COR-L47 (cell line): ENCODE measurements around the gene PCDHA13.
"Not testable (repeated sequence)": the region's sequence is repeated elsewhere in the genome, so short reads cannot be mapped to it uniquely, and the experiment has no call there.

ENCODE experiments used
- DNase-seq: peaks from one replicate; lab custom pipeline; 2025; lab: John Stamatoyannopoulos, UW

Gene PCDHA13

GRCh38 chr5:140870221-140871201 is 11.4 kb upstream of the PCDHA13 start:
- no peak for DNase-seq

GRCh38 chr5:140875085-140876065 is 6.5 kb upstream of the PCDHA13 start, which contains the start of gene PCDHA12:
PCDHA12 (plus strand) TSS chr5:140875308; CDS start chr5:140875473, 165 bp downstream.
- no peak for DNase-seq

DNA sequence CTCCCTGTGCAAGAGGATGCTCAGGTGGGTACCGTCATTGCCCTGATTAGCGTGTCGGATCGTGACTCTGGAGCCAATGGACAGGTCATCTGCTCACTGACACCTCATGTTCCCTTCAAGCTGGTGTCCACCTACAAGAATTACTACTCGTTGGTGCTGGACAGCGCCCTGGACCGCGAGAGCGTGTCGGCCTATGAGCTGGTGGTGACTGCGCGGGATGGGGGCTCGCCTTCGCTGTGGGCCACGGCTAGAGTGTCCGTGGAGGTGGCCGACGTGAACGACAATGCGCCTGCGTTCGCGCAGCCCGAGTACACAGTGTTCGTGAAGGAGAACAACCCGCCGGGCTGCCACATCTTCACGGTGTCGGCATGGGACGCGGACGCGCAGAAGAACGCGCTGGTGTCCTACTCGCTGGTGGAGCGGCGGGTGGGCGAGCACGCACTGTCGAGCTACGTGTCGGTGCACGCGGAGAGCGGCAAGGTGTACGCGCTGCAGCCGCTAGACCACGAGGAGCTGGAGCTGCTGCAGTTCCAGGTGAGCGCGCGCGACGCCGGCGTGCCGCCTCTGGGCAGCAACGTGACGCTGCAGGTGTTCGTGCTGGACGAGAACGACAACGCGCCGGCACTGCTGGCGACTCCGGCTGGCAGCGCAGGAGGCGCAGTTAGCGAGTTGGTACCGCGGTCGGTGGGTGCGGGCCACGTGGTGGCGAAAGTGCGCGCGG is 5.2 kb upstream of the PCDHA13 start:
- DNase-seq, result not testable (repeated sequence)

GRCh38 chr5:140877262-140877581 is 4.7 kb upstream of the PCDHA13 start:
- no peak for DNase-seq

- DNase-seq, result peak; percentile 33
Observed at GRCh38 chr5:140882591-140882899, 621 bp downstream of the PCDHA13 start.

DNA sequence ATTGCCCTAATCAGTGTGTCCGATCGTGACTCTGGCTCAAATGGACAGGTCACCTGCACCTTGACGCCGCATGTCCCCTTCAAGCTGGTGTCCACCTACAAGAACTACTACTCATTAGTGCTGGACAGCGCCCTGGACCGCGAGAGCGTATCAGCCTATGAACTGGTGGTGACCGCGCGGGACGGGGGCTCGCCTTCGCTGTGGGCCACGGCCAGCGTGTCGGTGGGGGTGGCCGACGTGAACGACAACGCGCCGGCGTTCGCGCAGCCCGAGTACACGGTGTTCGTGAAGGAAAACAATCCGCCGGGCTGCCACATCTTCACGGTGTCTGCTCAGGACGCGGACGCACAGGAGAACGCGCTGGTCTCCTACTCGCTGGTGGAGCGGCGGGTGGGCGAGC is 1.4 kb downstream of the PCDHA13 start:
- no peak for DNase-seq

DNA sequence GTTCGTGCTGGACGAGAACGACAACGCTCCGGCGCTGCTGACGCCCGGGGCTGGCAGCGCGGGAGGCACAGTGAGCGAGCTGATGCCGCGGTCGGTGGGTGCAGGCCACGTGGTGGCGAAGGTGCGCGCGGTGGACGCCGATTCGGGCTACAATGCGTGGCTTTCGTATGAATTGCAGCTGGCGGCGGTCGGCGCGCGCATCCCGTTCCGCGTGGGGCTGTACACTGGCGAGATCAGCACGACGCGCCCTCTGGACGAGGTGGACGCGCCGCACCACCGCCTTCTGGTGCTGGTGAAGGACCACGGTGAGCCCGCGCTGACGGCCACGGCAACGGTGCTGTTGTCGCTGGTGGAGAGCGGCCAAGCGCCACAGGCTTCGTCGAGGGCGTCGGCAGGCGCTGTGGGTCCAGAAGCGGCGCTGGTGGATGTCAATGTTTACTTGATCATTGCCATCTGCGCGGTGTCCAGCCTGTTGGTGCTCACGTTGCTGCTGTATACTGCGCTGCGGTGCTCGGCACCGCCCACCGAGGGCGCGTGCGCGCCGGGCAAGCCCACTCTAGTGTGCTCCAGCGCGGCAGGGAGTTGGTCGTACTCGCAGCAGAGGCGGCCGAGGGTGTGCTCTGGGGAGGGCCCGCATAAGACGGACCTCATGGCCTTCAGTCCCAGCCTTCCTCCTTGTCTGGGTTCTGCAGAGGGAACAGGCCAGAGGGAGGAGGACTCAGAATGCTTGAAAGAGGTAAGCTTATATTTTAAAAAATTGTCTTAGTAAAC is 2.2 kb downstream of the PCDHA13 start:
- no peak for DNase-seq

GRCh38 chr5:140916325-140916724 is 34.4 kb downstream of the PCDHA13 start:
- no peak for DNase-seq

- no peak for DNase-seq
Observed at GRCh38 chr5:140923601-140924000, 41.7 kb downstream of the PCDHA13 start.

DNA sequence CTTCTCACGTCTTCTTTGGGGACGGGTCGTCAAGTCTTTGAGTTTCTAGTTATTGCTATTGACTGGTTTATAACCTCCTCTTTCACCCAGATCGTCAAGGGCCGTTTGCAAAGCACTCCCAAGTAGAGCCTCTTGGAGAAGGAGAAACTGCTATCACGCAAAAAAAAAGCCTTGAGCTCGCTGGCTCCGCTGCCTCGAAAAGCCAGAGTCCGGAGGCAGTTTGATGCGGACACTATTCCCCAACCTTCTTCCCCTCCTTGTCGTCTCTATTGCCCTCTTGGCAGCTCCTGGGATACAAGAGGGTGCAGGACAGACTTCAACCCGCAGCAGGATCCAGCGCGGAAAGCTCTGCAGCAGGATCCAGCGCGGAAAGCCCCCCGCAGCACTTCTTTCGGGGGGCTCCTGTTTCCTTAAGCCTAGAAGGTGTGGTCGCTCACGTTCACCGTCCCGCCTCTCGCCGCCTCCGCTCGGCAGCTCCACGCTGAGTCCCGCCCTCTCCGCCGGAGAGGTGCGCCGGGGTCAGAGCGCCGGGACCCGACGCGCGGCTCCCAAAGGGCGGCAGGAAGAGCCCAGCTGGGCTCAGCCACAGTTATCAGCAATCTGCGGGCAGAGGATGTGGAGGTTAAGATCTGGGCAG is 44.0 kb downstream of the PCDHA13 start, which contains the start of gene PCDHAC1:
Gene PCDHAC1, plus strand, starts transcription at position 494 of the 637 bp plus-strand sequence. CDS start 594 bp downstream, outside the sequence.
- no peak for DNase-seq

GRCh38 chr5:140926443-140927227 is 44.7 kb downstream of the PCDHA13 start:
- peak; percentile 64 for DNase-seq

- DNase-seq, result no peak
Observed at GRCh38 chr5:140927228-140927573, 45.3 kb downstream of the PCDHA13 start.
